ENCODE data around the gene PPP1R15B. TPM values are rescaled to one million over a fixed set of nuclear protein-coding genes. Genes with fewer than 3 reads are reported as not detected.

The PPP1R15B gene
- total RNA-seq, 4 donors from 2014 or later: 33.8 to 90.5 (median 72.3) TPM

GRCh38 chr1:204416589-204417073 lies 5.0 kb upstream of the PPP1R15B start:
- Histone ChIP-seq H3K4me1 (peaks cover 0 to 33% (median 3%) of the 10 kb centered on the region in 4 donors), H3K4me3 (no peak overlapping the region), H3K36me3 (peaks cover 0 to 5% (median 0%) of the 10 kb centered on the region in 3 donors), H3K9me3 (no peaks in the 10 kb centered on the region), H3K27me3 (no peaks in the 10 kb centered on the region), H3K27ac (peak overlapping the region in 3 of 4 donors; percentile 76 to 93 (median 91))
- TF ChIP-seq CTCF (IDR thresholded peaks at IDR 0.05) (no peak), POLR2A (IDR thresholded peaks at IDR 0.05) (no peak)
- no peak for DNase-seq

GRCh38 chr1:204415351-204415750 lies 3.7 kb upstream of the PPP1R15B start:
- peak in 1 of 3 donors; percentile 27 for DNase-seq
- no peak overlapping the region for H3K27ac ChIP-seq

GRCh38 chr1:204414016-204414415 lies 2.4 kb upstream of the PPP1R15B start:
- Histone ChIP-seq H3K27ac (peak overlapping the region in 2 of 4 donors; percentile 22 to 56), H3K4me1 (peaks cover 0 to 33% (median 3%) of the 10 kb centered on the region in 4 donors), H3K36me3 (no peaks in the 10 kb centered on the region), H3K4me3 (no peak overlapping the region), H3K9me3 (no peaks in the 10 kb centered on the region), H3K27me3 (no peaks in the 10 kb centered on the region)
- TF ChIP-seq POLR2A (IDR thresholded peaks at IDR 0.05): no peak
- TF ChIP-seq CTCF (IDR thresholded peaks at IDR 0.05): no peak
- DNase-seq: peak in 1 of 3 donors; percentile 40

More at GRCh38 chr1:204415351-204415750, 3.7 kb upstream of the PPP1R15B start:
- TF ChIP-seq POLR2A (IDR thresholded peaks at IDR 0.05): no peak
- no peak for TF ChIP-seq CTCF (IDR thresholded peaks at IDR 0.05)
- Histone ChIP-seq H3K9me3 (no peaks in the 10 kb centered on the region), H3K4me1 (peaks cover 0 to 33% (median 3%) of the 10 kb centered on the region in 4 donors), H3K27me3 (no peaks in the 10 kb centered on the region), H3K36me3 (no peaks in the 10 kb centered on the region), H3K4me3 (no peak overlapping the region)

GRCh38 chr1:204413170-204413535 lies 1.5 kb upstream of the PPP1R15B start:
- Histone ChIP-seq H3K4me1 (peaks cover 0 to 25% (median 3%) of the 10 kb centered on the region in 4 donors), H3K9me3 (no peaks in the 10 kb centered on the region), H3K27ac (peak overlapping the region in 1 of 4 donors; percentile 84), H3K36me3 (no peaks in the 10 kb centered on the region), H3K27me3 (no peaks in the 10 kb centered on the region), H3K4me3 (no peak overlapping the region)
- no peak for DNase-seq
- TF ChIP-seq POLR2A (IDR thresholded peaks at IDR 0.05): no peak
- no peak for TF ChIP-seq CTCF (IDR thresholded peaks at IDR 0.05)

- H3K27me3 ChIP-seq: no peaks in the 10 kb centered on the region
- H3K4me3 ChIP-seq: peak overlapping the region; percentile 68 to 82 (median 74)
- H3K4me1 ChIP-seq: peaks cover 0 to 26% (median 2%) of the 10 kb centered on the region in 4 donors
- H3K36me3 ChIP-seq: peaks cover 0 to 5% (median 0%) of the 10 kb centered on the region in 3 donors
- peak overlapping the region; percentile 89 to 98 (median 95) for H3K27ac ChIP-seq
- TF ChIP-seq CTCF (IDR thresholded peaks at IDR 0.05): peak in 1 of 6 experiments; percentile 2
- no peak for TF ChIP-seq POLR2A (IDR thresholded peaks at IDR 0.05)
- DNase-seq: peak; percentile 46 to 75 (median 63)
- H3K9me3 ChIP-seq: no peaks in the 10 kb centered on the region
Observed at GRCh38 chr1:204410688-204411450, 748 bp downstream of the PPP1R15B start.
